C4-2B (cell line): ENCODE results near the gene DNAH14.

Experiments
- CTCF ChIP-seq: fragments of 450-650 bp; conservative IDR thresholded peaks from 2 replicates; pipeline ENCODE4 v1.5.1; 2017; ENCODE audit warnings: mild to moderate bottlenecking
- ZFX ChIP-seq: fragments of 450-650 bp; IDR thresholded peaks from 2 replicates; pipeline ENCODE4 v1.6.1; 2017

DNA sequence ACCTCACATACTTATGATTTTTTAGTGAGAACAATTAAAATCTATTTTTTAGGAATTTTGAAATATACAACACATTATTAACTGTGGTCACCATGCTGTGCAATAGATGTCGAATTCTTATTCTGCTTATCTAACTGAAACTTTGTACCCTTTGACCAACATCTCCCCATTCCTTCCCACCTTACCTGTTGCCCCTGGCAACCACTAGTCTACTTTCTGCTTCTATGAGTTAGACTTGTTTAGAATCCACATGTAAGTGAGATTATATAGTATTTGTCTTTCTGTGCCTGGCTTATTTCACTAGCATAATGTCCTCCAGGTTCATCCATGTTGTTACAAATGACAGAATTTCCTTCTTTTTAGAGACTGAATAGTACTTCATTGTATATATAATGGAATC, 330.1 kb downstream of the DNAH14 start:
- TF ChIP-seq CTCF (no peak), ZFX (no peak)
